K562 (cell line): ENCODE measurements around the gene SLC7A11. TPM values are rescaled to one million over a fixed set of nuclear protein-coding genes. Genes with fewer than 3 reads are reported as not detected.

ENCODE experiments used
- ATAC-seq: fragments of 200-7000 bp; cut with Tn5 transposase; 3 replicates; pipeline ENCODE4 v1.9.1; 2020; ENCODE audit warnings: moderate library complexity
- BruUV-seq: library from RNA; stranded (reverse); fragments of 400-500 nt; replicated peaks from 2 replicates; lab custom pipeline; 2021; lab: Mats Ljungman, UMichigan
- CTCF ChIA-PET: fragments of 300-600 bp; formaldehyde crosslinking; extraction: SDS; loops from one replicate; lab custom pipeline; 2021; ENCODE audit warnings: low intra/inter-chr PET ratio; lab: Yijun Ruan, JAX
- POLR2A ChIA-PET: fragments of 300-600, 350-650 bp; sonication (Branson Sonifier 250); formaldehyde crosslinking; extraction: SDS; loops from one replicate; lab custom pipeline; 2021; ENCODE audit warnings: antibody characterized with exemption, inconsistent platforms; lab: Yijun Ruan, JAX
- DNase-seq, 4 experiments: peaks; one replicate each; pipeline versions ENCODE4 v3.0.0 to v3.0.0-alpha.2; 2011 to 2018; ENCODE audit warnings: low spot score in 3 of 4, mixed read lengths in 3 of 4; ENCODE audit errors: extremely low read depth in 1 of 4
- FAIRE-seq: peaks from 2 replicates; lab custom pipeline; 2011; peaks lifted over from hg19 to GRCh38; lab: Jason Lieb, UNC
- H2AFZ ChIP-seq: 2 replicates; pipeline ENCODE4 v1.6.0; 2011; ENCODE audit warnings: low read depth, low read length, control low read depth, inconsistent platforms
- H3K27ac ChIP-seq: fragments of 200-600 bp; 3 replicates; pipeline ENCODE4 v1.8.0; 2011; ENCODE audit warnings: low read depth, mild to moderate bottlenecking, control low read depth, inconsistent platforms, low read length, moderate library complexity, mixed read lengths; ENCODE audit errors: extremely low read depth
- H3K27me3 ChIP-seq, 2 experiments: fragments of 300-600 bp in 1 of 2; 2 replicates in 1 of 2; 3 replicates in 1 of 2; pipeline versions ENCODE4 v1.6.0 to v1.8.0; 2011; ENCODE audit warnings: inconsistent platforms in 2 of 2, low read length in 2 of 2, mild to moderate bottlenecking in 1 of 2, mixed read lengths in 1 of 2, moderate library complexity in 1 of 2; ENCODE audit not compliant: control insufficient read depth in 2 of 2, insufficient read depth in 2 of 2
- H3K36me3 ChIP-seq: fragments of 300-600 bp; 3 replicates; pipeline ENCODE4 v1.8.0; 2011; ENCODE audit warnings: mild to moderate bottlenecking, low read length, inconsistent platforms; ENCODE audit not compliant: control insufficient read depth, insufficient read depth
- H3K4me1 ChIP-seq, 2 experiments: fragments of 200-600 bp in 1 of 2; replicated peaks in 1 of 2; 2 replicates in 1 of 2; 3 replicates in 1 of 2; pipeline versions ENCODE4 v1.5.1 to v1.8.0; 2011; ENCODE audit warnings: inconsistent platforms in 2 of 2, low read length in 2 of 2, mild to moderate bottlenecking in 1 of 2, mixed read lengths in 1 of 2, moderate library complexity in 1 of 2; ENCODE audit not compliant: control insufficient read depth in 2 of 2, insufficient read depth in 2 of 2
- H3K4me2 ChIP-seq: 2 replicates; pipeline ENCODE4 v1.6.1; 2011; ENCODE audit warnings: low read length, control low read depth, inconsistent platforms, mixed read lengths; ENCODE audit not compliant: insufficient read depth
- H3K4me3 ChIP-seq: fragments of 200-600 bp; sonication (generic), shearing (Covaris generic); 2 replicates; pipeline ENCODE4 v1.5.1; 2016; ENCODE audit warnings: control low read depth, inconsistent platforms
- H3K79me2 ChIP-seq: fragments of 200-600 bp; 3 replicates; pipeline ENCODE4 v1.8.0; 2011; ENCODE audit warnings: low read length, inconsistent platforms; ENCODE audit not compliant: control insufficient read depth, insufficient read depth
- H3K9ac ChIP-seq, 2 experiments: 2 replicates each; pipeline versions ENCODE4 v1.6.0 to v1.6.1; 2011; ENCODE audit warnings: low read depth in 2 of 2, low read length in 2 of 2, control low read depth in 1 of 2, inconsistent platforms in 1 of 2, mild to moderate bottlenecking in 1 of 2, mixed read lengths in 1 of 2; ENCODE audit not compliant: insufficient read depth in 1 of 2
- H3K9me1 ChIP-seq: one replicate; pipeline ENCODE4 v1.6.0; 2011; ENCODE audit warnings: inconsistent platforms, mild to moderate bottlenecking, low read length, moderate library complexity; ENCODE audit not compliant: control insufficient read depth, insufficient read depth
- H3K9me3 ChIP-seq: replicated peaks from 2 replicates; pipeline ENCODE4 v1.5.1; 2011; ENCODE audit warnings: low read depth, low read length, inconsistent platforms; ENCODE audit not compliant: control insufficient read depth, insufficient read depth
- H4K20me1 ChIP-seq: replicated peaks from 2 replicates; pipeline ENCODE4 v1.6.1; 2011; ENCODE audit warnings: low read length, inconsistent platforms, mixed read lengths; ENCODE audit not compliant: control insufficient read depth, insufficient read depth
- CEBPG ChIP-seq, 3 experiments: fragments of 200-800 bp in 1 of 3; sonication (Bioruptor generic) in 1 of 3; sonication (generic) in 1 of 3; formaldehyde crosslinking in 1 of 3; IDR thresholded peaks in 2 of 3; conservative IDR thresholded peaks in 1 of 3; 2 replicates each; pipeline versions ENCODE4 v1.6.1 to v1.8.0; 2016 to 2022; ENCODE audit warnings: missing compliant biosample characterization in 2 of 3, missing genetic modification characterization in 2 of 3, mild to moderate bottlenecking in 1 of 3, missing genetic modification reagents in 1 of 3
- DMBX1 ChIP-seq: fragments of 250-450 bp; sonication (Bioruptor Pico); IDR thresholded peaks from 2 replicates; pipeline ENCODE4 v1.8.0; 2022; ENCODE audit warnings: inconsistent platforms, mild to moderate bottlenecking, moderate library complexity, borderline replicate concordance
- E2F3 ChIP-seq: fragments of 250-450 bp; sonication (Bioruptor Pico); IDR thresholded peaks from 2 replicates; pipeline ENCODE4 v1.4.0; 2020; ENCODE audit warnings: mild to moderate bottlenecking
- ERF ChIP-seq: fragments of 450-650 bp; formaldehyde crosslinking; IDR thresholded peaks from 2 replicates; pipeline ENCODE4 v1.4.0; 2020; ENCODE audit warnings: mild to moderate bottlenecking, mixed read lengths
- HLTF ChIP-seq: fragments of 450-650 bp; IDR thresholded peaks from 2 replicates; pipeline ENCODE4 v1.6.1; 2016
- HMBOX1 ChIP-seq: sonication (generic); IDR thresholded peaks from 2 replicates; pipeline ENCODE4 v1.6.1; 2016
- MAX ChIP-seq: sonication (generic); formaldehyde crosslinking; IDR thresholded peaks from 2 replicates; pipeline ENCODE4 v1.9.0; 2022; ENCODE audit warnings: mild to moderate bottlenecking, missing genetic modification reagents
- MBD2 ChIP-seq: sonication (generic); IDR thresholded peaks from 2 replicates; pipeline ENCODE4 v1.6.1; 2016; ENCODE audit warnings: low read depth, borderline replicate concordance
- MLLT1 ChIP-seq, 2 experiments: fragments of 450-650 bp; IDR thresholded peaks; 2 replicates each; pipeline ENCODE4 v1.6.1; 2016
- RBFOX2 ChIP-seq: fragments of 200-400 bp; formaldehyde crosslinking; IDR thresholded peaks from 2 replicates; pipeline ENCODE4 v1.6.1; 2017; ENCODE audit warnings: low read depth, mild to moderate bottlenecking, low read length, moderate library complexity
- TAL1 ChIP-seq: fragments of 450-650 bp; IDR thresholded peaks from 2 replicates; pipeline ENCODE4 v1.6.1; 2016; ENCODE audit warnings: mild to moderate bottlenecking
- YY1 ChIP-seq, 3 experiments: IDR thresholded peaks; 2 replicates each; pipeline ENCODE4 v1.6.1; 2011; ENCODE audit warnings: low read length in 2 of 3, mild to moderate bottlenecking in 2 of 3, moderate library complexity in 2 of 3, borderline replicate concordance in 1 of 3, control low read depth in 1 of 3, low read depth in 1 of 3; ENCODE audit not compliant: insufficient read depth in 3 of 3, insufficient replicate concordance in 2 of 3, control insufficient read depth in 1 of 3, insufficient read length in 1 of 3; ENCODE audit errors: extremely low read depth in 1 of 3
- ZNF217 ChIP-seq: sonication (generic); formaldehyde crosslinking; IDR thresholded peaks from 2 replicates; pipeline ENCODE4 v1.8.0; 2022; ENCODE audit warnings: mild to moderate bottlenecking, missing genetic modification reagents
- ZNF277 ChIP-seq: fragments of 250-450 bp; sonication (Bioruptor Pico); IDR thresholded peaks from 2 replicates; pipeline ENCODE4 v1.8.0; 2022; ENCODE audit warnings: inconsistent platforms, mild to moderate bottlenecking, moderate library complexity, borderline replicate concordance
- ZNF76 ChIP-seq: fragments of 250-450 bp; sonication (Bioruptor Pico); IDR thresholded peaks from 2 replicates; pipeline ENCODE4 v1.4.0; 2020; ENCODE audit warnings: mild to moderate bottlenecking, moderate library complexity, borderline replicate concordance
- ZNF785 ChIP-seq: fragments of 250-450 bp; sonication (Bioruptor Pico); IDR thresholded peaks from 2 replicates; pipeline ENCODE4 v1.4.0; 2020; ENCODE audit warnings: mild to moderate bottlenecking
- WGBS: fragments of 100-300 bp; shearing (Covaris generic); methylation state at CpG from one replicate; pipeline ENCODE4 v1.1.6; 2016; ENCODE audit warnings: low coverage, mixed read lengths; ENCODE audit not compliant: insufficient coverage; ENCODE audit errors: missing lambda C conversion rate; 5-methylcytosine and 5-hydroxymethylcytosine counted together
- in situ Hi-C: fragments of 300-500 bp; cut with MboI; formaldehyde crosslinking; loops from 4 replicates; pipeline ENCODE4 v1.15.0; 2018; ENCODE audit warnings: inconsistent platforms, mixed read lengths
- intact Hi-C: fragments of 100-400 bp; cut with micrococcal nuclease; formaldehyde crosslinking; loops from 2 replicates; pipeline ENCODE4 v1.14.2; 2022
- polyA plus RNA-seq, 8 experiments: library from polyadenylated mRNA; depleted of rRNA in 4 of 8; stranded (reverse) in 5 of 8; unstranded in 3 of 8; fragments of >200 nt; fragmentation: Nextera tagmentation in 2 of 8; fragmentation: Illumina TruSeq in 1 of 8; extraction: Ambion mirVana in 2 of 8; extraction: Trizol in 1 of 8; gene quantifications; 2 replicates each; pipeline versions ENCODE4 v1.2.1 to v1.2.3, GENCODE V29; 2011 to 2014; ENCODE audit warnings: inconsistent platforms in 1 of 8, missing spikeins in 1 of 8
- total RNA-seq, 7 experiments: library from RNA; depleted of rRNA in 6 of 7; stranded (reverse); fragments of >200 nt in 6 of 7; fragmentation: Illumina TruSeq in 2 of 7; extraction: Trizol in 2 of 7; gene quantifications; 2 replicates each; pipeline versions ENCODE4 v1.2.1 to v1.2.3, GENCODE V29; 2011 to 2021; ENCODE audit warnings: low replicate concordance in 1 of 7

The SLC7A11 gene
- total and polyA plus RNA-seq, 9 of the 15 experiments (the other 6 are each of a cell fraction or from before 2014, with no cell fraction given), result 4.5 to 26.1 (median 13.5) TPM

- Histone ChIP-seq H2AFZ (peak overlapping the region; percentile 25; the same call in 1 of the 2 replicates), H3K79me2 (peaks cover 82% of the 10 kb centered on the region), H3K9ac (peak overlapping the region; percentile 78 to 98), H3K27ac (peak overlapping the region; percentile 99), H3K4me3 (peak overlapping the region; percentile 69), H3K9me3 (no peaks in the 10 kb centered on the region), H3K4me1 (peaks cover 0 to 20% of the 10 kb centered on the region in 2 experiments; a peak in 4 of 5 replicates), H3K9me1 (no peaks in the 10 kb centered on the region), H4K20me1 (no peaks in the 10 kb centered on the region; the same call in 1 of the 2 replicates), H3K27me3 (no peaks in the 10 kb centered on the region), H3K4me2 (peak overlapping the region; percentile 75), H3K36me3 (peaks cover 21% of the 10 kb centered on the region)
- WGBS, result 8% methylated on average over 4 of the region's 4 CpGs
- BruUV-seq, result no TSS peak
- in situ Hi-C loops (no loop called here), intact Hi-C loops (no loop called here)
- ATAC-seq, result peak; percentile 14
- POLR2A ChIA-PET, result interaction anchor here (1.0 to 1.2 kb wide), 2 partner anchors 284 to 439 kb away, joined by 3 to 4 read pairs; no protein-coding TSS in a partner anchor
- no peak for FAIRE-seq
- DNase-seq, result peak in 1 of 4 experiments; percentile 30
- CTCF ChIA-PET, result no interaction called here
- no peak for TF ChIP-seq TAL1
- TF ChIP-seq CEBPG (CRISPR knock-in tag; IDR thresholded peaks at IDR 0.05), result no peak
- TF ChIP-seq CEBPG (tag; conservative IDR thresholded peaks at IDR 0.05 in 1 of 2, IDR thresholded peaks at IDR 0.05 in 1 of 2), result no peak
- no peak for TF ChIP-seq ZNF217 (CRISPR knock-in tag)
- no peak for TF ChIP-seq ZNF785 (CRISPR knock-in tag)
- peak; percentile 69 for TF ChIP-seq RBFOX2
- no peak for TF ChIP-seq YY1 (IDR thresholded peaks at IDR 0.05; ENCODE audit: borderline replicate concordance in 1 of 3, control insufficient read depth in 1 of 3, extremely low read depth in 1 of 3, insufficient read depth in 3 of 3, insufficient read length in 1 of 3, insufficient replicate concordance in 2 of 3, low read depth in 1 of 3, low read length in 2 of 3)
- no peak for TF ChIP-seq DMBX1 (CRISPR knock-in tag)
- no peak for TF ChIP-seq ZNF76 (CRISPR knock-in tag)
- no peak for TF ChIP-seq ZNF277
- peak; percentile 79 to 90 for TF ChIP-seq MLLT1 (IDR thresholded peaks at IDR 0.05)
- TF ChIP-seq MAX (CRISPR knock-in tag), result no peak
- TF ChIP-seq MBD2, result no peak
- no peak for TF ChIP-seq E2F3
- no peak for TF ChIP-seq ERF (CRISPR knock-in tag)
- TF ChIP-seq HLTF, result no peak
- TF ChIP-seq HMBOX1, result peak; percentile 91
Observed at GRCh38 chr4:138238521-138239292, 3.4 kb downstream of the SLC7A11 start.
